Caco-2 (cell line): ENCODE results near the gene ALG9. TPM values are rescaled to one million over a fixed set of nuclear protein-coding genes. Genes with fewer than 3 reads are reported as not detected.

Source experiments
- BruUV-seq: library from RNA; stranded (reverse); fragments of 400-500 nt; replicated peaks from 2 replicates; lab custom pipeline; 2021; lab: Mats Ljungman, UMichigan
- CTCF ChIA-PET: fragments of 300-600 bp; sonication (Branson Sonifier 250); formaldehyde crosslinking; loops from one replicate; lab custom pipeline; 2022; ENCODE audit warnings: antibody characterized with exemption; lab: Charles Lee
- POLR2A ChIA-PET: fragments of 300-600 bp; sonication (Branson Sonifier 250); formaldehyde crosslinking; loops from one replicate; lab custom pipeline; 2022; ENCODE audit warnings: antibody characterized with exemption; lab: Charles Lee
- DNase-seq, 2 experiments: peaks; one replicate each; pipeline versions ENCODE4 v3.0.0 to v3.0.0-alpha.2; 2020 to 2022
- H3K27me3 ChIP-seq: replicated peaks from 2 replicates; pipeline ENCODE4 v1.6.0; 2011; ENCODE audit warnings: low read length; ENCODE audit not compliant: control insufficient read depth, insufficient read depth
- H3K36me3 ChIP-seq: 2 replicates; pipeline ENCODE4 v1.5.1; 2011; ENCODE audit warnings: low read length; ENCODE audit not compliant: control insufficient read depth, insufficient read depth
- H3K4me1 ChIP-seq: fragments of 250-450 bp; sonication (Bioruptor Pico); 2 replicates; pipeline ENCODE4 v1.5.1; 2020; ENCODE audit warnings: mild to moderate bottlenecking
- H3K4me3 ChIP-seq: 2 replicates; pipeline ENCODE4 v1.5.1; 2011; ENCODE audit warnings: low read depth, mild to moderate bottlenecking, control low read depth, low read length
- H3K9me3 ChIP-seq: fragments of 250-450 bp; sonication (Bioruptor Pico); 2 replicates; pipeline ENCODE4 v1.5.1; 2020; ENCODE audit warnings: mild to moderate bottlenecking, moderate library complexity
- H3K27ac Mint-ChIP-seq: one replicate; pipeline ENCODE4 v1.8.0; 2022; ENCODE audit warnings: mixed read lengths; ENCODE audit not compliant: unreplicated experiment
- H3K27me3 Mint-ChIP-seq: one replicate; pipeline ENCODE4 v1.8.0; 2022; ENCODE audit warnings: mixed read lengths; ENCODE audit not compliant: insufficient read depth, unreplicated experiment
- H3K36me3 Mint-ChIP-seq: one replicate; pipeline ENCODE4 v1.8.0; 2022; ENCODE audit warnings: mild to moderate bottlenecking, mixed read lengths; ENCODE audit not compliant: insufficient read depth, unreplicated experiment
- H3K4me1 Mint-ChIP-seq: one replicate; pipeline ENCODE4 v1.8.0; 2022; ENCODE audit warnings: low read depth, mixed read lengths; ENCODE audit not compliant: unreplicated experiment
- H3K4me3 Mint-ChIP-seq: one replicate; pipeline ENCODE4 v1.8.0; 2022; ENCODE audit warnings: mild to moderate bottlenecking, moderate library complexity, mixed read lengths; ENCODE audit not compliant: unreplicated experiment
- H3K9me3 Mint-ChIP-seq: one replicate; pipeline ENCODE4 v1.8.0; 2022; ENCODE audit warnings: mixed read lengths; ENCODE audit not compliant: unreplicated experiment
- intact Hi-C: fragments of 100-400 bp; cut with micrococcal nuclease; formaldehyde crosslinking; loops from one replicate; pipeline ENCODE4 v1.10.0; 2022; ENCODE audit not compliant: unreplicated experiment
- total RNA-seq: library from RNA; stranded (reverse); gene quantifications from 2 replicates; pipeline ENCODE4 v1.2.3, GENCODE V29; 2022
- TF ChIP-seq, protein P1 (sequence below), 2 experiments: fragments of 200-600 bp in 1 of 2; IDR thresholded peaks; 1 replicate in 1 of 2; 2 replicates in 1 of 2; pipeline versions ENCODE4 v1.5.1 to v1.8.0; 2011 to 2022; ENCODE audit warnings: antibody characterized with exemption in 1 of 2, control low read depth in 1 of 2, inconsistent platforms in 1 of 2, low read depth in 1 of 2, low read length in 1 of 2, mild to moderate bottlenecking in 1 of 2, moderate library complexity in 1 of 2; ENCODE audit not compliant: insufficient read depth in 1 of 2, severe bottlenecking in 1 of 2, unreplicated experiment in 1 of 2

ALG9 gene
- total RNA-seq, 1 experiment from 2014 or later: 57.4 TPM

GRCh38 chr11:111762526-111762925 lies 108.9 kb downstream of the ALG9 start:
- no peak for DNase-seq
- Mint-ChIP-seq H3K27ac (no peak overlapping the region), H3K27me3 (no peaks in the 10 kb centered on the region), H3K36me3 (peaks cover 85% of the 10 kb centered on the region), H3K4me3 (no peak overlapping the region), H3K4me1 (peaks cover 29% of the 10 kb centered on the region), H3K9me3 (no peaks in the 10 kb centered on the region)
- TF ChIP-seq, protein P1, sequence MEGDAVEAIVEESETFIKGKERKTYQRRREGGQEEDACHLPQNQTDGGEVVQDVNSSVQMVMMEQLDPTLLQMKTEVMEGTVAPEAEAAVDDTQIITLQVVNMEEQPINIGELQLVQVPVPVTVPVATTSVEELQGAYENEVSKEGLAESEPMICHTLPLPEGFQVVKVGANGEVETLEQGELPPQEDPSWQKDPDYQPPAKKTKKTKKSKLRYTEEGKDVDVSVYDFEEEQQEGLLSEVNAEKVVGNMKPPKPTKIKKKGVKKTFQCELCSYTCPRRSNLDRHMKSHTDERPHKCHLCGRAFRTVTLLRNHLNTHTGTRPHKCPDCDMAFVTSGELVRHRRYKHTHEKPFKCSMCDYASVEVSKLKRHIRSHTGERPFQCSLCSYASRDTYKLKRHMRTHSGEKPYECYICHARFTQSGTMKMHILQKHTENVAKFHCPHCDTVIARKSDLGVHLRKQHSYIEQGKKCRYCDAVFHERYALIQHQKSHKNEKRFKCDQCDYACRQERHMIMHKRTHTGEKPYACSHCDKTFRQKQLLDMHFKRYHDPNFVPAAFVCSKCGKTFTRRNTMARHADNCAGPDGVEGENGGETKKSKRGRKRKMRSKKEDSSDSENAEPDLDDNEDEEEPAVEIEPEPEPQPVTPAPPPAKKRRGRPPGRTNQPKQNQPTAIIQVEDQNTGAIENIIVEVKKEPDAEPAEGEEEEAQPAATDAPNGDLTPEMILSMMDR (IDR thresholded peaks at IDR 0.05; ENCODE audit: insufficient read depth in 1 of 2, low read depth in 1 of 2, low read length in 1 of 2, severe bottlenecking in 1 of 2, unreplicated experiment in 1 of 2): no peak
- Histone ChIP-seq H3K27me3 (no peaks in the 10 kb centered on the region), H3K36me3 (peaks cover 4% of the 10 kb centered on the region; the same call in 1 of the 2 replicates), H3K4me1 (peaks cover 19% of the 10 kb centered on the region), H3K4me3 (no peak overlapping the region), H3K9me3 (no peaks in the 10 kb centered on the region)
- POLR2A ChIA-PET: interaction anchor here (1.0 kb wide), 1 partner anchor 9 kb away, joined by 3 read pairs; no protein-coding TSS in a partner anchor
- BruUV-seq: no TSS peak
- CTCF ChIA-PET: interaction anchor here (0.6 to 2.2 kb wide), 4 partner anchors 79 to 161 kb away, joined by 3 to 6 read pairs (median 4); partner anchors contain the start of gene SIK2
- intact Hi-C loops: no loop called here

DNA sequence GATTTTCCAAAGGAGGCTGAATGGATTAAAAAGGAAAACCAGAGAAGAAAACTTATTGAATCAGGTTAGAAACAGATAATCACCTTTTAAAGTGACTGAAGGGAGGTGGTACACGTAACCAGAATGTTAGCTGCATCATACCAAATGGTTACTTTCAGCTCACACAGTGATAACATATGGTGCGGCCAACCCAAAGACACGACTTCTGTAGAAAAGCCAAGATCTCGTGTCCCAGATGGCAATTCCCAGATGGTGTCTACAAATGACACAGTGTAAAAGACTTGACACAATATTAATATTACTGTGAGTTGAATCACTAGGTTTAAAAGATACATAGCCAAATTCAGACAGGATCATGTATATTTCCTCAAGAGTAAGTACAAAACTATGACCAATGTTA lies 110.3 kb downstream of the ALG9 start:
- Mint-ChIP-seq H3K27ac (no peak overlapping the region), H3K27me3 (no peaks in the 10 kb centered on the region), H3K36me3 (peaks cover 89% of the 10 kb centered on the region), H3K4me1 (peaks cover 29% of the 10 kb centered on the region), H3K9me3 (no peaks in the 10 kb centered on the region), H3K4me3 (no peak overlapping the region)
- Histone ChIP-seq H3K9me3 (no peaks in the 10 kb centered on the region), H3K4me1 (peaks cover 22% of the 10 kb centered on the region), H3K27me3 (no peaks in the 10 kb centered on the region), H3K4me3 (no peak overlapping the region), H3K36me3 (peaks cover 4% of the 10 kb centered on the region; the same call in 1 of the 2 replicates)
- ChIA-PET CTCF (interaction anchor here (1.1 kb wide), 1 partner anchor 175 kb away, joined by 3 read pairs; no protein-coding TSS in a partner anchor), POLR2A (no interaction called here)
- no peak for DNase-seq
- BruUV-seq: no TSS peak
- intact Hi-C loops: no loop called here
- TF ChIP-seq, protein P1 (IDR thresholded peaks at IDR 0.05; ENCODE audit: insufficient read depth in 1 of 2, low read depth in 1 of 2, low read length in 1 of 2, severe bottlenecking in 1 of 2, unreplicated experiment in 1 of 2): no peak

GRCh38 chr11:111759778-111760407 lies 111.5 kb downstream of the ALG9 start:
- Histone ChIP-seq H3K4me3 (no peak overlapping the region), H3K9me3 (no peaks in the 10 kb centered on the region), H3K4me1 (peaks cover 24% of the 10 kb centered on the region), H3K27me3 (no peaks in the 10 kb centered on the region), H3K36me3 (peaks cover 7% of the 10 kb centered on the region)
- H3K4me3 Mint-ChIP-seq: no peak overlapping the region
- CTCF ChIA-PET: interaction anchor here (1.0 to 1.5 kb wide), 3 partner anchors 9 to 174 kb away, joined by 3 to 4 read pairs (median 3); no protein-coding TSS in a partner anchor
- peaks cover 26% of the 10 kb centered on the region for H3K4me1 Mint-ChIP-seq
- intact Hi-C loops: no loop called here
- H3K27me3 Mint-ChIP-seq: no peaks in the 10 kb centered on the region
- H3K36me3 Mint-ChIP-seq: peaks cover 93% of the 10 kb centered on the region
- peak overlapping the region; percentile 1 for H3K27ac Mint-ChIP-seq
- no peaks in the 10 kb centered on the region for H3K9me3 Mint-ChIP-seq
- POLR2A ChIA-PET: no interaction called here
- no TSS peak for BruUV-seq
- no peak for DNase-seq
- TF ChIP-seq, protein P1 (IDR thresholded peaks at IDR 0.05; ENCODE audit: insufficient read depth in 1 of 2, low read depth in 1 of 2, low read length in 1 of 2, severe bottlenecking in 1 of 2, unreplicated experiment in 1 of 2): no peak
